Thyroid gland (tissue), 4 donors: ENCODE data around the gene UCP2. TPM values are rescaled to one million over a fixed set of nuclear protein-coding genes. Genes with fewer than 3 reads are reported as not detected.
A peak's percentile ranks its signal among the peaks of the same experiment; 100 is the strongest.

Experiments
- DNase-seq, 2 donors: peaks; one replicate each; pipeline ENCODE4 v3.0.0-alpha.2; 2019
- H3K27ac ChIP-seq, 3 donors: fragments of 200-600 bp; sonication (generic); 1 replicate in 2 of 3; 2 replicates in 1 of 3; pipeline ENCODE4 v1.5.1; 2016 to 2019; ENCODE audit warnings: mild to moderate bottlenecking in 1 of 3, moderate library complexity in 1 of 3
- H3K27me3 ChIP-seq: fragments of 200-600 bp; sonication (generic); one replicate; pipeline ENCODE4 v1.5.1; 2019
- H3K36me3 ChIP-seq, 2 donors: fragments of 200-600 bp; sonication (generic); one replicate each; pipeline ENCODE4 v1.5.1; 2016 to 2019
- H3K4me1 ChIP-seq, 2 donors: fragments of 200-600 bp; sonication (generic); one replicate each; pipeline ENCODE4 v1.5.1; 2017 to 2019
- H3K4me3 ChIP-seq, 3 donors: fragments of 200-600 bp; sonication (generic); replicated peaks in 1 of 3; 1 replicate in 2 of 3; 2 replicates in 1 of 3; pipeline ENCODE4 v1.5.1; 2016; ENCODE audit warnings: mild to moderate bottlenecking in 1 of 3
- H3K9me3 ChIP-seq: fragments of 200-600 bp; sonication (generic); one replicate; pipeline ENCODE4 v1.5.1; 2017
- CTCF ChIP-seq, 6 experiments: fragments of 200-600 bp in 3 of 6; fragments of 450-650 bp in 3 of 6; sonication (generic) in 3 of 6; IDR thresholded peaks; one replicate each; pipeline ENCODE4 v1.5.1; 2016 to 2019; ENCODE audit warnings: antibody characterized with exemption in 6 of 6, mild to moderate bottlenecking in 2 of 6, inconsistent platforms in 1 of 6, moderate library complexity in 1 of 6
- POLR2A ChIP-seq, 2 donors: fragments of 450-650 bp; IDR thresholded peaks; one replicate each; pipeline ENCODE4 v1.6.1; 2017; ENCODE audit warnings: antibody characterized with exemption in 2 of 2, mild to moderate bottlenecking in 2 of 2, moderate library complexity in 1 of 2
- WGBS, 2 donors: methylation state at CpG; one replicate each; pipeline ENCODE4 v1.1.5; 2017; 5-methylcytosine and 5-hydroxymethylcytosine counted together
- intact Hi-C: fragments of 100-400 bp; cut with DNase I; formaldehyde crosslinking; loops from one replicate; pipeline ENCODE4 v1.15.1; 2023
- total RNA-seq, 4 donors: library from RNA; depleted of rRNA; stranded (reverse); fragments of >200 nt; gene quantifications; one replicate each; pipeline ENCODE4 v1.2.3, GENCODE V29; 2016

UCP2 gene
- total RNA-seq, 4 donors from 2014 or later = 41.4 to 97.0 (median 52.5) TPM

GRCh38 chr11:73971175-73971719, 11.4 kb downstream of the UCP2 start:
- peaks cover 0 to 22% of the 10 kb centered on the region in 2 donors for H3K4me1 ChIP-seq
- intact Hi-C loops = no loop called here
- H3K36me3 ChIP-seq = peaks cover 10 to 20% of the 10 kb centered on the region in 2 donors
- no peaks in the 10 kb centered on the region for H3K27me3 ChIP-seq
- no peaks in the 10 kb centered on the region for H3K9me3 ChIP-seq
- 87 to 99% methylated on average over 5 to 6 of the region's 6 CpGs for WGBS, 2 donors
- no peak overlapping the region for H3K4me3 ChIP-seq
- no peak for TF ChIP-seq CTCF (IDR thresholded peaks at IDR 0.05)
- TF ChIP-seq POLR2A (IDR thresholded peaks at IDR 0.05) = no peak
- peak overlapping the region in 1 of 3 donors; percentile 8 for H3K27ac ChIP-seq
- no peak for DNase-seq

- Histone ChIP-seq H3K27me3 (no peaks in the 10 kb centered on the region), H3K36me3 (peaks cover 3 to 10% of the 10 kb centered on the region in 2 donors), H3K27ac (no peak overlapping the region), H3K4me3 (no peak overlapping the region), H3K4me1 (peaks cover 0 to 22% of the 10 kb centered on the region in 2 donors), H3K9me3 (no peaks in the 10 kb centered on the region)
- intact Hi-C loops = loop anchor here (5.0 to 10.0 kb wide), 3 partner anchors 125 to 477 kb away; partner anchors contain the start of genes C2CD3 and PPME1
- TF ChIP-seq POLR2A (IDR thresholded peaks at IDR 0.05) (no peak), CTCF (IDR thresholded peaks at IDR 0.05) (no peak)
- WGBS, 2 donors = 79% methylated on average over 13 of the region's 13 CpGs
- DNase-seq = no peak
These were observed 12.4 kb downstream of the UCP2 start for GRCh38 chr11:73969991-73970800.

GRCh38 chr11:73969091-73969490, 13.6 kb downstream of the UCP2 start:
- TF ChIP-seq POLR2A (IDR thresholded peaks at IDR 0.05) (no peak), CTCF (IDR thresholded peaks at IDR 0.05) (no peak)
- H3K27ac ChIP-seq = no peak overlapping the region
- H3K9me3 ChIP-seq = no peaks in the 10 kb centered on the region
- 73 to 82% methylated on average over 2 of the region's 2 CpGs for WGBS, 2 donors
- no peaks in the 10 kb centered on the region for H3K36me3 ChIP-seq
- no peak for DNase-seq
- peaks cover 0 to 22% of the 10 kb centered on the region in 2 donors for H3K4me1 ChIP-seq
- no peaks in the 10 kb centered on the region for H3K27me3 ChIP-seq
- H3K4me3 ChIP-seq = no peak overlapping the region
- intact Hi-C loops = loop anchor here (5.0 to 10.0 kb wide), 3 partner anchors 126 to 478 kb away; partner anchors contain the start of genes C2CD3 and PPME1

- Histone ChIP-seq H3K4me1 (peaks cover 0 to 16% of the 10 kb centered on the region in 2 donors), H3K4me3 (no peak overlapping the region), H3K27ac (no peak overlapping the region), H3K27me3 (no peaks in the 10 kb centered on the region), H3K36me3 (no peaks in the 10 kb centered on the region), H3K9me3 (no peaks in the 10 kb centered on the region)
- TF ChIP-seq CTCF (IDR thresholded peaks at IDR 0.05) = no peak
- TF ChIP-seq POLR2A (IDR thresholded peaks at IDR 0.05) = no peak
- intact Hi-C loops = loop anchor here (5.0 to 10.0 kb wide), 3 partner anchors 126 to 479 kb away; partner anchors contain the start of genes C2CD3 and PPME1
- 88 to 92% methylated on average over 15 of the region's 15 CpGs for WGBS, 2 donors
- no peak for DNase-seq
These were observed 14.2 kb downstream of the UCP2 start for GRCh38 chr11:73968356-73968966.
